Parathyroid adenoma (tissue), 2 donors: Measurements from ENCODE around the gene CYGB.

Source experiments
- H2AFZ ChIP-seq: fragments of 300-600 bp; sonication (generic); one replicate; pipeline ENCODE4 v1.7.0; 2017; ENCODE audit warnings: antibody characterized with exemption, mild to moderate bottlenecking
- H3K27ac ChIP-seq: fragments of 300-600 bp; sonication (generic); one replicate; pipeline ENCODE4 v1.7.0; 2017
- H3K27me3 ChIP-seq: fragments of 300-600 bp; sonication (generic); one replicate; pipeline ENCODE4 v1.7.0; 2017; ENCODE audit warnings: low read length; ENCODE audit not compliant: control insufficient read depth, insufficient read depth
- H3K36me3 ChIP-seq: fragments of 300-600 bp; sonication (generic); one replicate; pipeline ENCODE4 v1.7.0; 2017; ENCODE audit warnings: low read length; ENCODE audit not compliant: control insufficient read depth, insufficient read depth
- H3K4me1 ChIP-seq: fragments of 300-600 bp; sonication (generic); one replicate; pipeline ENCODE4 v1.7.0; 2017; ENCODE audit warnings: control low read depth
- H3K4me2 ChIP-seq: fragments of 300-600 bp; sonication (generic); one replicate; pipeline ENCODE4 v1.7.0; 2017; ENCODE audit warnings: low read length
- H3K4me3 ChIP-seq: fragments of 300-600 bp; sonication (generic); one replicate; pipeline ENCODE4 v1.7.0; 2017; ENCODE audit warnings: low read depth, low read length
- H3K79me2 ChIP-seq: fragments of 300-600 bp; sonication (generic); one replicate; pipeline ENCODE4 v1.7.0; 2017; ENCODE audit warnings: control low read depth
- H3K9ac ChIP-seq: fragments of 300-600 bp; sonication (generic); one replicate; pipeline ENCODE4 v1.7.0; 2017; ENCODE audit warnings: mild to moderate bottlenecking
- H3K9me3 ChIP-seq: fragments of 300-600 bp; sonication (generic); one replicate; pipeline ENCODE4 v1.7.0; 2017; ENCODE audit warnings: low read length; ENCODE audit not compliant: control insufficient read depth
- TF ChIP-seq, protein P1 (sequence below): fragments of 300-600 bp; sonication (generic); IDR thresholded peaks from one replicate; pipeline ENCODE4 v1.7.0; 2017; ENCODE audit warnings: antibody characterized with exemption, mild to moderate bottlenecking
- donor health status: primary hyperparathyroidism.

Gene CYGB

DNA sequence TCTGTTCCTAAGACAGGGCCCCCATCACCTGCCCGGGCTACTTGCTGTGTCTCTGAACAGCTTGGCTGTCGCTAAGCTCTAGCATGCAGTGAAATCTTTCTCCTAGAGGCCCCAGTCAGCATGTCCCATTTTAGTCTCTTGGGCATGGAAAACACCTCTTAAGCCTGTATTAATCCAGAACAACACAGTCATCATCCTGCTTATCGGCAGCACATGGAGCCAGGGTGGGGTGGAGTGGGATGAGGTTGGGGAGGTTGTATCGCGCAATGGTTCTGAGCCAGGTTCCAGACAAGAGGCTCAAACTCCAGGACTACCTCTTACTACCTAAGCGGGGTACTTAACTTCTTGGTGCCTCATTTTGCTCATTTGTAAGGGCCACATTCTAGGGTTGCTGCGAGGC lies 40.4 kb upstream of the CYGB start:
- TF ChIP-seq, protein P1, sequence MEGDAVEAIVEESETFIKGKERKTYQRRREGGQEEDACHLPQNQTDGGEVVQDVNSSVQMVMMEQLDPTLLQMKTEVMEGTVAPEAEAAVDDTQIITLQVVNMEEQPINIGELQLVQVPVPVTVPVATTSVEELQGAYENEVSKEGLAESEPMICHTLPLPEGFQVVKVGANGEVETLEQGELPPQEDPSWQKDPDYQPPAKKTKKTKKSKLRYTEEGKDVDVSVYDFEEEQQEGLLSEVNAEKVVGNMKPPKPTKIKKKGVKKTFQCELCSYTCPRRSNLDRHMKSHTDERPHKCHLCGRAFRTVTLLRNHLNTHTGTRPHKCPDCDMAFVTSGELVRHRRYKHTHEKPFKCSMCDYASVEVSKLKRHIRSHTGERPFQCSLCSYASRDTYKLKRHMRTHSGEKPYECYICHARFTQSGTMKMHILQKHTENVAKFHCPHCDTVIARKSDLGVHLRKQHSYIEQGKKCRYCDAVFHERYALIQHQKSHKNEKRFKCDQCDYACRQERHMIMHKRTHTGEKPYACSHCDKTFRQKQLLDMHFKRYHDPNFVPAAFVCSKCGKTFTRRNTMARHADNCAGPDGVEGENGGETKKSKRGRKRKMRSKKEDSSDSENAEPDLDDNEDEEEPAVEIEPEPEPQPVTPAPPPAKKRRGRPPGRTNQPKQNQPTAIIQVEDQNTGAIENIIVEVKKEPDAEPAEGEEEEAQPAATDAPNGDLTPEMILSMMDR = no peak
- Histone ChIP-seq H3K4me1 (no peaks in the 10 kb centered on the region), H3K9me3 (no peaks in the 10 kb centered on the region), H3K4me2 (no peak overlapping the region), H3K36me3 (no peaks in the 10 kb centered on the region), H3K27me3 (no peaks in the 10 kb centered on the region), H3K9ac (no peak overlapping the region), H3K27ac (no peak overlapping the region), H2AFZ (no peak overlapping the region), H3K79me2 (no peaks in the 10 kb centered on the region), H3K4me3 (no peak overlapping the region)

DNA sequence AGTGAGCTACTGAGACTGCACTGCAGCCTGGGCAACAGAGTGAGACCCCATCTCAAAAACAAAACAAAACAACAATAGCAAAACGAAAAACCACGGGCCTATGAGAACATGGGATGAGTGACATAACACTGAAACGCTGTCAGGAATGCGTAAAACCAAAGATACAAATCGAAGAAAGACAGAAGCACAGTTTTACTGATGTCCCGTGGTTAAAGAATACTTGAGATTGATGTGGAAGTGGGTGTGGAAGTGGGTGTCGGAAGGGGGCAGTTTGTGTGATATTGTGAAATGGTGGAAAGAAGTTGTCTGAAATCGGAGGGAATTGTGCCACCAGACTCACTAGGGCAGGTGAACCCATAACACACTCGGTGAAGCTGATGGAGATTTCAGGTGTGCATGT lies 38.7 kb upstream of the CYGB start:
- Histone ChIP-seq H3K36me3 (no peaks in the 10 kb centered on the region), H3K27ac (no peak overlapping the region)

DNA sequence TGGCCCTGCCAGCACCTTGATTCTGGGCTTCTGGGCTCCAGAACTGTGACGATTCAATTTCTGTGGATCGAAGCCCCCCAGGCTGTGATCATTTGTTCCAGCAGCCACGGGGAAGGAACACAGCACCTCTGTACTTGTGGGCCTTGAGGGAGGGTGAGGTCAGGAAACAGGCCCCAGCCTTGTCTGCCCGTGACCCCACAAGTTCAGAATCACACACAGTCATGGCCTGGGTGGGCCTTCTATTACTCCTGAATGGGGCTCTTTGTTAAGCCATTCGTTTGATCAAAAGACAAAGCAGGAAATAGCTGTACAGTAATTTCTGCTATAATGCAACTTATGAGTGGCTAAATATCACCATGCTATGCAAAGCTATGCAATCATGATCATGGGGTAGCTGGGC lies 38.1 kb upstream of the CYGB start:
- Histone ChIP-seq H3K27ac (no peak overlapping the region), H3K9me3 (no peaks in the 10 kb centered on the region), H3K27me3 (no peaks in the 10 kb centered on the region), H3K4me3 (no peak overlapping the region), H3K9ac (no peak overlapping the region), H3K4me2 (no peak overlapping the region), H3K79me2 (no peaks in the 10 kb centered on the region), H2AFZ (no peak overlapping the region), H3K36me3 (no peaks in the 10 kb centered on the region), H3K4me1 (no peaks in the 10 kb centered on the region)
- TF ChIP-seq, protein P1 = no peak

More for the DNA sequence above, 38.7 kb upstream of the CYGB start:
- Histone ChIP-seq H3K27me3 (no peaks in the 10 kb centered on the region), H3K9ac (no peak overlapping the region), H3K4me1 (no peaks in the 10 kb centered on the region), H3K4me2 (no peak overlapping the region), H2AFZ (no peak overlapping the region), H3K4me3 (no peak overlapping the region), H3K9me3 (no peaks in the 10 kb centered on the region), H3K79me2 (no peaks in the 10 kb centered on the region)
- TF ChIP-seq, protein P1 = no peak

DNA sequence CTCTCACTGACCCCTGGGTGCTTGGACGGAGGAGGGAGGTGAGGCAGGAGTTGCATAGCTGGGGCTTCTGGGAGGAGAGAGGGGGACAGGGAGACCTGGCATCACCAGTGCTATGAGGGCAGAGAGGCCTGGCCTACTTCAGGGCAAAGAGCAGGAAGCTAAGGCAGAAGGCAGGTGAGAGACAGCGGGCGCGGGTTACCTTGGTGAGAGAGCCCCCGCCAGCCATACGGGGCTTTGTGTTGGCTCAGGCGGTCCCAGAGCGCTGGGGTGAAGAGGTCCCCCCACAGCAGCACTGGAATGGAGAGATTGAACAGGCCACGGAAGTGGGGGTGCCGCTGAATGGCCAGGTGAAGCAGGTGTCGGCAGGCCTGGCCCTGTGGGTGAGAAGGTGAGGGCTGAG lies 36.7 kb upstream of the CYGB start:
- Histone ChIP-seq H3K79me2 (no peaks in the 10 kb centered on the region), H3K4me2 (no peak overlapping the region), H3K27ac (no peak overlapping the region), H3K9ac (no peak overlapping the region), H3K27me3 (no peaks in the 10 kb centered on the region), H3K36me3 (no peaks in the 10 kb centered on the region), H3K4me3 (no peak overlapping the region), H3K9me3 (no peaks in the 10 kb centered on the region), H3K4me1 (no peaks in the 10 kb centered on the region), H2AFZ (no peak overlapping the region)
- TF ChIP-seq, protein P1 = no peak

DNA sequence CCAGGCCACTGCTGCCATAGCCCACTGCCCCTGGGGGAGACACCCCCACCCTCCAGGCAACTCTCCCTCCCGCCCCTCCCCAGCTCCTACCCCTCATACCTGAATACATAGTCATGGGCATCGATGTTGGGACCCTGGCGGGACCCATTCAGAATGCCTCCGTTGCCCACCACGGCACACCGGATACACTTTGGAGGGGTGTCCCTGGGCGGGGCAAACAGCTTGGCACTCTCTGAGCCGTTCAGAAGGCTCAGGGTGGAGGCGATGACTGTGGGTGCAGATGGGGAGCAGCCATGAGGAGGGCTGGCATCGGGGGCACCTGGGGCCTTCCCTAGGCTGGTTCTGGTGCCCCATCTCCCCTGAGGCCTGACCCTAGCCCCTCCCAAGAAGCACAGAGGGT lies 35.6 kb upstream of the CYGB start:
- Histone ChIP-seq H3K27me3 (no peaks in the 10 kb centered on the region), H3K4me1 (no peaks in the 10 kb centered on the region), H3K4me2 (no peak overlapping the region), H3K79me2 (no peaks in the 10 kb centered on the region), H3K36me3 (no peaks in the 10 kb centered on the region), H2AFZ (no peak overlapping the region), H3K4me3 (no peak overlapping the region), H3K27ac (no peak overlapping the region), H3K9ac (no peak overlapping the region), H3K9me3 (no peaks in the 10 kb centered on the region)
- TF ChIP-seq, protein P1 = no peak
